SJSA1 (cell line): Measurements from ENCODE around the gene EBF4. TPM values are rescaled to one million over a fixed set of nuclear protein-coding genes. Genes with fewer than 3 reads are reported as not detected.

Source experiments
- DNase-seq, 2 experiments: peaks; one replicate each; pipeline ENCODE4 v3.0.0-alpha.2; 2015 to 2020; ENCODE audit warnings: low spot score in 2 of 2, low read depth in 1 of 2
- H3K27ac ChIP-seq: fragments of 250-450 bp; sonication (Bioruptor Pico); 2 replicates; pipeline ENCODE4 v1.5.1; 2020; ENCODE audit warnings: mild to moderate bottlenecking, moderate library complexity
- H3K27me3 ChIP-seq: fragments of 250-450 bp; sonication (Bioruptor Pico); replicated peaks from 2 replicates; pipeline ENCODE4 v1.5.1; 2020; ENCODE audit warnings: mild to moderate bottlenecking, moderate library complexity
- H3K36me3 ChIP-seq: fragments of 250-450 bp; sonication (Bioruptor Pico); 2 replicates; pipeline ENCODE4 v1.5.1; 2020; ENCODE audit warnings: mild to moderate bottlenecking
- H3K4me1 ChIP-seq: fragments of 250-450 bp; sonication (Bioruptor Pico); replicated peaks from 2 replicates; pipeline ENCODE4 v1.6.1; 2021; ENCODE audit warnings: mild to moderate bottlenecking
- H3K4me3 ChIP-seq: fragments of 250-450 bp; sonication (Bioruptor Pico); 2 replicates; pipeline ENCODE4 v1.5.1; 2020; ENCODE audit warnings: mild to moderate bottlenecking
- H3K9me3 ChIP-seq: fragments of 250-450 bp; sonication (Bioruptor Pico); replicated peaks from 2 replicates; pipeline ENCODE4 v1.5.1; 2020; ENCODE audit warnings: mild to moderate bottlenecking
- total RNA-seq: library from RNA; depleted of rRNA; stranded (reverse); fragments of >200 nt; shearing (Covaris generic); gene quantifications from 2 replicates; pipeline ENCODE4 v1.2.3, GENCODE V29; 2014; rRNA removed

EBF4 gene
- total RNA-seq = 4.0 and 4.4 TPM in 2 replicates

GRCh38 chr20:2692036-2692885 lies at the start of gene EBF4:
Gene EBF4, plus strand, starts transcription at chr20:2692780. Its CDS starts 866 bp downstream, at chr20:2693646.
- peak within 1 kb of the TSS; percentile 44 for H3K4me3 ChIP-seq

GRCh38 chr20:2643708-2644107 lies 48.9 kb upstream of the EBF4 start:
- H3K36me3 ChIP-seq = no peaks in the 10 kb centered on the region
- no peaks in the 10 kb centered on the region for H3K27me3 ChIP-seq
- no peaks in the 10 kb centered on the region for H3K9me3 ChIP-seq
- no peak overlapping the region for H3K27ac ChIP-seq
- no peak overlapping the region for H3K4me3 ChIP-seq
- no peaks in the 10 kb centered on the region for H3K4me1 ChIP-seq
- DNase-seq = no peak

More at GRCh38 chr20:2692036-2692885, at the start of gene EBF4:
- no peaks in the 10 kb centered on the region for H3K9me3 ChIP-seq
- peaks cover 11% of the 10 kb centered on the region for H3K4me1 ChIP-seq
- H3K27me3 ChIP-seq = peaks cover 29% of the 10 kb centered on the region
- H3K27ac ChIP-seq = no peak within 1 kb of the TSS
- peak in 1 of 2 experiments; percentile 46 for DNase-seq
- no peaks in the 10 kb centered on the region for H3K36me3 ChIP-seq

DNA sequence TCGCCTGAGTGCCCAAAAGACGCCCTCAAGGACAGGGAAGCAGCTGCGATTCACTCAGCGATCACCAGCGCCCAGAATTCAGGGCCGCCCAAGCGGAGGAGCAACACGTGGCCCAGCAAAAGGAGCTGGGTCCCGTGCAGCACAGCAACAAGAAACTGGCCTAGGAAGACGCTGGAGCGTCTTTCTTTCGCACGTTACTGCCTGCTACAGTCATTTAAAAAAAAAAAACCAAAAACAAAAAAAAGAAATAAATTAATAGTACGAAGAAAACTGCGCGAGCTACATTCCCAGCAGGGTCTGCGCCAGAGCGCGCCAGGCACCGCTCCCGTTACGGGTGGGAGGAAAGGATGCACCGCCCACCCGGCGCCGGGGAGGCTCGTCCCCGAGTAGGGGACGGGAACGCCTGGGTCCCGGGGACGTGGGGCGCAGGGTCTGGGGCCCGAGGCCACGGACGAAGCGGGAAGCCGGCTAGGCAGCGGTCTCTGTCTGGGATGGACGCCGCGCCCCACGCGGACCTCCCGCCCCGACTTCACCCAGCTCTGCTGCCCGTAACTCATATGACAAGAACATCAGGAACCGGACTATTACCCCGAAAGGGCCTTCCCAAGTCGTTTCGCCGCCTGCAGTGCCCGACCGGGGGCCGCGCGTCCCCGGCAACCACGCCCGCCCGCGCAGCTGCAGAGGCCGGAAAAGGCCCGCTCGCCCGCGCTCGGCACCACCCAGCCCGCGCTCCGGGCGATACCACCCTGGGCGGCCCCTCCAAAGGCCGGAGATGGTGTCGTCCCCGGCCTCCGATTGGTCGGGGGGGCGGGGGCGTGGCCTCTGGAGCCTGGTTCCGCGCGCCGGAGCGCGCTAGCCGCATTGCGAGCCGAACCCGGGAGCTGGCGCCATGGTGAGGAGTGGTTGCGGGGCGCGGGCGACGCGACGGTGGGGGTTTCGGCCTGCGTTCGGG lies 40.5 kb upstream of the EBF4 start, which contains the start of gene NOP56:
TSS of gene NOP56 (plus strand) at position 861 of the 952 bp plus-strand sequence. CDS start at position 890, 29 bp downstream.
- peak within 1 kb of the TSS; percentile 66 for H3K27ac ChIP-seq
- DNase-seq = peak; percentile 89 to 94
- peak within 1 kb of the TSS; percentile 92 for H3K4me3 ChIP-seq
- H3K36me3 ChIP-seq = peaks cover 46% of the 10 kb centered on the region
- H3K4me1 ChIP-seq = peaks cover 17% of the 10 kb centered on the region
- H3K9me3 ChIP-seq = no peaks in the 10 kb centered on the region
- H3K27me3 ChIP-seq = no peaks in the 10 kb centered on the region

- Histone ChIP-seq H3K27ac (peak overlapping the region; percentile 38), H3K4me3 (peak overlapping the region; percentile 92), H3K27me3 (no peaks in the 10 kb centered on the region), H3K36me3 (peaks cover 55% of the 10 kb centered on the region), H3K9me3 (no peaks in the 10 kb centered on the region), H3K4me1 (peaks cover 17% of the 10 kb centered on the region)
- DNase-seq = no peak
Observed at GRCh38 chr20:2652724-2653555, 39.6 kb upstream of the EBF4 start.

- Histone ChIP-seq H3K4me1 (peaks cover 17% of the 10 kb centered on the region), H3K27me3 (no peaks in the 10 kb centered on the region), H3K27ac (no peak overlapping the region), H3K4me3 (peak overlapping the region; percentile 92), H3K36me3 (peaks cover 63% of the 10 kb centered on the region), H3K9me3 (no peaks in the 10 kb centered on the region)
- DNase-seq = no peak
Observed at GRCh38 chr20:2653556-2654383, 38.8 kb upstream of the EBF4 start.

DNA sequence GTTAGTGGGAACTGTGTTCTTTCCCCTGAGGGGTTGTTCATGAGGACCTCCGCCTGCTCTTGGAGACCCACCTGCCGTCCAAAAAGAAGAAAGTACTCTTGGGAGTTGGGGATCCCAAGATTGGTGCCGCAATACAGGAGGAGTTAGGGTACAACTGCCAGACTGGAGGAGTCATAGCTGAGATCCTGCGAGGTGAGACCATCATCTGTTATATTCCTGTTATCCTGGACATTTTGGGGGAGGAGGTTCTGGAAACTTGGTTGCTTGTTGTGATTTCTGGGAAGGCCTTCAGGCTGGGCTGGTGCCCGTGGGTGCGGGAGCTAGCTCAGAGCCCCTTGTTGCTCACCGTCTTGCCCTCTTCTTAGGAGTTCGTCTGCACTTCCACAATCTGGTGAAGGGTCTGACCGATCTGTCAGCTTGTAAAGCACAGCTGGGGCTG lies 38.2 kb upstream of the EBF4 start:
- no peaks in the 10 kb centered on the region for H3K27me3 ChIP-seq
- H3K36me3 ChIP-seq = peaks cover 70% of the 10 kb centered on the region
- no peaks in the 10 kb centered on the region for H3K9me3 ChIP-seq
- peak overlapping the region; percentile 92; the same call in 1 of the 2 replicates for H3K4me3 ChIP-seq
- no peak for DNase-seq
- H3K4me1 ChIP-seq = peaks cover 17% of the 10 kb centered on the region
- H3K27ac ChIP-seq = no peak overlapping the region

GRCh38 chr20:2654831-2655230 lies 37.7 kb upstream of the EBF4 start:
- peaks cover 74% of the 10 kb centered on the region for H3K36me3 ChIP-seq
- no peak overlapping the region for H3K4me3 ChIP-seq
- H3K27me3 ChIP-seq = no peaks in the 10 kb centered on the region
- H3K9me3 ChIP-seq = no peaks in the 10 kb centered on the region
- peaks cover 17% of the 10 kb centered on the region for H3K4me1 ChIP-seq
- no peak for DNase-seq
- H3K27ac ChIP-seq = no peak overlapping the region

- peaks cover 17% of the 10 kb centered on the region for H3K4me1 ChIP-seq
- no peaks in the 10 kb centered on the region for H3K9me3 ChIP-seq
- H3K27me3 ChIP-seq = no peaks in the 10 kb centered on the region
- H3K36me3 ChIP-seq = peaks cover 81% of the 10 kb centered on the region
- no peak overlapping the region for H3K27ac ChIP-seq
- no peak for DNase-seq
- H3K4me3 ChIP-seq = no peak overlapping the region
Observed at GRCh38 chr20:2655331-2656116, 37.1 kb upstream of the EBF4 start.

DNA sequence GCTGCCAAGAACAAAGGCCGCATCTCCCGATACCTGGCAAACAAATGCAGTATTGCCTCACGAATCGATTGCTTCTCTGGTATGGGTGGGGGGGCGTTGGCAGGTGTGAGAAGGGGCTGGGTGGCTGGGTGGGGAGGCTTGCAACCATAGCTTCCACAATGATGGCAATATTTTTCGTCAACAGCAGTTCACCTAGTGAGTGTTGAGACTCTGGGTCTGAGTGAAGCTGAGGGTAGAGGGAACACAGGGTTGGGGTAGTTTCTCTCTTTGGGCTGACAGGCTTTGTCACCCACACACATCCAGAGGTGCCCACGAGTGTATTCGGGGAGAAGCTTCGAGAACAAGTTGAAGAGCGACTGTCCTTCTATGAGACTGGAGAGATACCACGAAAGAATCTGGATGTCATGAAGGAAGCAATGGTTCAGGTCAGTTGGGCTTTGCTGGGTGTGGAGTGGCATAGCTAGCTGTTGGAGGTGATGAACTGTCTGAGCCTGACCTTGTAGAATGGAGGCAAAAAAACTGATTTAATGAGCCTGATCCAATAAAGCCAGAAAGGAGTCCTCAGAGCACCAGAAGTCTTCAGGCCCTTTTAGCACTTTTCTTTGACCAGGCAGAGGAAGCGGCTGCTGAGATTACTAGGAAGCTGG lies 36.0 kb upstream of the EBF4 start:
- H3K9me3 ChIP-seq = no peaks in the 10 kb centered on the region
- peaks cover 13% of the 10 kb centered on the region for H3K4me1 ChIP-seq
- no peak overlapping the region for H3K27ac ChIP-seq
- peaks cover 89% of the 10 kb centered on the region for H3K36me3 ChIP-seq
- no peaks in the 10 kb centered on the region for H3K27me3 ChIP-seq
- DNase-seq = no peak
- H3K4me3 ChIP-seq = no peak overlapping the region

DNA sequence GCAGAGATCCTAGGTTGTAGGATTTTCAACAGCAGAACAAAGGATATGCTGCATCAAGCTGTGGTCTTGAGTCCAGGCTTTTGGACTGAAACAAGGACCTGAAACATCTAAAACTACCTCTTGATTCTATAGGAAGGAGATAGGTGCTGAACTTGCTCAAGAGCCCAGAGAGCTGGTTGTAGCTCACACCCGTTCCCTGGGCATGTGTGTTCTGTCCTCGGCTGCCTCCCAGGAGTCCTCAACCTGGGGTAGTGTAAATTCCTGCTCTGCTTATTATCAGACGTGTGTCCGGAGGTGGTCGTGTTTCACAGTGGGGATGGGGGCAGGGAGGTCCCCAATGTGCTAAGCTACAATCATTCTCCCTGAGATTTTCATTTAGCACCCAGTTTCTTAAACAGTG lies 35.3 kb upstream of the EBF4 start:
- no peaks in the 10 kb centered on the region for H3K9me3 ChIP-seq
- peaks cover 13% of the 10 kb centered on the region for H3K4me1 ChIP-seq
- H3K27me3 ChIP-seq = no peaks in the 10 kb centered on the region
- H3K36me3 ChIP-seq = peaks cover 95% of the 10 kb centered on the region
- no peak overlapping the region for H3K4me3 ChIP-seq
- no peak overlapping the region for H3K27ac ChIP-seq
- DNase-seq = no peak

DNA sequence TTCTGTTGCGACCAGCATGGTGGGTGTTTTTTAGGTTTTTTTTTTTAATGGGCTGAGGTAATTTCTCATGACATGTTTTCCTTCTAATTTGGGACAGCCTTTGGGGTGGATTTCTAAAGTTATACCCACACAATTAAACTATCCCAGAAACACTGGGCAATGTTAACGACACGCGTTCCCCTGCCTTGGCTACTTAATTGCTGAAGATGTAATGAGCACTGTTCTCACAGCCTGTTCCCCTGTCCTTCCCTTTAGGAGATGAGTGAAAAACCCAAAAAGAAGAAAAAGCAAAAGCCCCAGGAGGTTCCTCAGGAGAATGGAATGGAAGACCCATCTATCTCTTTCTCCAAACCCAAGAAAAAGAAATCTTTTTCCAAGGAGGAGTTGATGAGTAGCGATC lies 34.9 kb upstream of the EBF4 start:
- no peak for DNase-seq
- no peak overlapping the region for H3K27ac ChIP-seq
- no peak overlapping the region for H3K4me3 ChIP-seq
- peaks cover 13% of the 10 kb centered on the region for H3K4me1 ChIP-seq
- H3K9me3 ChIP-seq = no peaks in the 10 kb centered on the region
- H3K27me3 ChIP-seq = no peaks in the 10 kb centered on the region
- H3K36me3 ChIP-seq = peaks cover 97% of the 10 kb centered on the region
